NCI-H460 (cell line): ENCODE measurements around the gene TCP11L2. TPM values are rescaled to one million over a fixed set of nuclear protein-coding genes. Genes with fewer than 3 reads are reported as not detected.
A peak's percentile ranks its signal among the peaks of the same experiment; 100 is the strongest.
"Not testable (repeated sequence)": the region's sequence is repeated elsewhere in the genome, so short reads cannot be mapped to it uniquely, and the experiment has no call there.

Experiments
- DNase-seq: peaks from one replicate; pipeline ENCODE4 v3.0.0-alpha.2; 2016; ENCODE audit warnings: low read depth; ENCODE audit errors: extremely low read depth
- total RNA-seq: library from RNA; depleted of rRNA; stranded (reverse); fragments of >200 nt; shearing (Covaris generic); gene quantifications from 2 replicates; pipeline ENCODE4 v1.2.3, GENCODE V29; 2014

TCP11L2 gene
- total RNA-seq, 1 experiment from 2014 or later = 15.8 TPM

DNA sequence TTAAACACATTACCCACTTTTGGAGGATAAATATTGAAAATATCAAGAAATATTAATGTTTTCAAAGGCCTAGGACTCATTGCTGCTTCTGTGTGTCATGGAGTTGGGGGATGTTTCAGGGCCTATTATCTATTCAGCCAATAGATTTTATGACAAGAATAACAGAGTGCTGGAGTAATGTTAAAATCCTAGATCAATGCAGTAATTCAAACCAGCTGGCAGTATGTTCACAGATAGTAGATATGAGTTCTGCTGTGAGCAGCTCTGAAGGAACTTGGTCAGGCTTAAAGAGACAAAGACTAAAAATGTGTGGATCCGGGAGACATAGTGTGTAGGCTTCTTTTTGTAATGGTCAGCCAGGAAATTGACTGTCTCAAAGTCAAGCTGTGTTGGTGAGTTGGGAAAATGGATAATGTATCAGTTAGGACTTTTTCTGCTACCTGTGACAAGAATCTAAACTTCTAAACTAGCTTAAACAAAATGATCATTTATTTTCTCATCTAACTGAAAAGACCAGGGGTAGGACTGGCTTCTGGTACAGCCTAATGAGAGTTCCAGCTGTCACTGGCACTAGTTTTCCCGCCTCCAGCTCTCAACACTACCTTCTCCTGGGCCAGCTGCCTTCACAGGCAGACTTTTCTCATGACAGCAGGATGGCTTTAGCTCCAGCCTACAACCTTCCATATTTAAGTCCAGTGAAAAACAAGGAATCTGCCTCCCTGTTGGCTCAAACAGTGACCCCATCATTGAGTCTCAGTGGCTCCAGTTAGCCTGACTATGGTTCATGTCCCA is 38.7 kb downstream of the TCP11L2 start:
- no peak for DNase-seq

GRCh38 chr12:106342397-106343213 is 40.1 kb downstream of the TCP11L2 start:
- DNase-seq = peak; percentile 33

- DNase-seq = no peak
Observed at GRCh38 chr12:106343214-106343528, 40.6 kb downstream of the TCP11L2 start.

- no peak for DNase-seq
Observed at GRCh38 chr12:106344131-106344530, 41.6 kb downstream of the TCP11L2 start.

- DNase-seq = peak; percentile 81
Observed at GRCh38 chr12:106345746-106346145, 43.2 kb downstream of the TCP11L2 start.

DNA sequence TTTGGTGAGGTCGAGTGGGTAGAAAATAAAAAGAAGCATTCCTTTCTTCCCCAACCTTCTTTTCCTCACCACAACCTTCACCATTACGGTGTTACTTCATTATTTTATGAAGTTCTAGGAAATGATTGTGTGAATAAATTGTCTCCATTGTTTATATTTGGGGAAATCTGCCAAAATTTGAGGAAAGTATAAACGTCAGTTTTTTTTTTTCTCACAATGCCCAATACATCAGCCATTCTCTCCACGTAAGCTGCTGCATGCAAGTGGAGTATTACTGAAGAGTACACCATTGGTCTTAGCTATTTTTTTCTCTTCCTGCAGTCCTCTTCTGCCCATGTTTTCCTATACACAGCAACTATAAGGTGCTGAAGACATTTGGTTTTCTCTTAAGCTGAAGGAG is 45.9 kb downstream of the TCP11L2 start:
- DNase-seq = no peak

GRCh38 chr12:106353175-106353574 is 50.6 kb downstream of the TCP11L2 start:
- DNase-seq = no peak

GRCh38 chr12:106357549-106358395 is 55.2 kb downstream of the TCP11L2 start, which contains the start of gene POLR3B:
Gene POLR3B, plus strand, starts transcription at chr12:106357748. Its CDS starts 132 bp downstream, at chr12:106357880.
- peak; percentile 92 for DNase-seq

DNA sequence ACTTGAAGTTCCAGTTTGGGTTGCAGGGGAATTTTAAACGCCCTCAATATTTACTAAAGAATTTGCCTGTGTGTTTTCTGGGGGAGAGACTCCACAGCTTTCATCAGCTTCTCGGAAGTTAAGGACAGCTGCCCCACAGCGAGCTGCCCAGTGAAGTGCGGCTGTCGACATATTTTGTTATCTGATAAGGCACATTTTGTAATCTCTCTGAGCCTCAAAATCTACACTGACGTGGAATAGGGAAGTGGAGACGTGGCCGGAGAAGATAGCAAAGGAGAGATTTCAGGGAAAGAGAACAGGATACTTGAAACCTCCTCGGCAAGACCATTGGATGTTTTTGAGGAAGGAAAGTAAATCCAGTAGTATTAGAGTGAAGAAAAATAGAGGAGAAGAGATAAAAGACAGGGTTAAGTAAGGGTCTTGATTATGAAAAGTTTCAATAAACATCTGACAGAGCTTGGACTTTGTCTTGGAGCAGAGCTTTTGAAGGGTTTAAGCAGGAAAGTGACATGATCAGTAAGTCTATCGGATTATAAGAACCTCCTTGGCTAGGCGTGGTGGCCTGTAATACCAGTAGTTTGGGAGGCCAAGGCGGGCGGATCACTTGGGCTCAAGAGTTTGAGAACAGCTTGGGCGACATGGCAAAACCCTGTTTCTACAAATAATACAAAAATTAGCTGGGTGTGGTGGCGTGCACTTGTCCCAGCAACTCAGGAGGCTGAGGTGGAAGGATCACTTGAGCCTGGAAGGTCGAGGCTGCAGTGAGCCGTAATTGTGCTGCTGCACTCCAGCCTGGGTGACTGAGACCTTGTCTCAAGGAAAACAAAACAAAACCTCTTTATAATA is 56.1 kb downstream of the TCP11L2 start:
- peak; percentile 27 for DNase-seq

DNA sequence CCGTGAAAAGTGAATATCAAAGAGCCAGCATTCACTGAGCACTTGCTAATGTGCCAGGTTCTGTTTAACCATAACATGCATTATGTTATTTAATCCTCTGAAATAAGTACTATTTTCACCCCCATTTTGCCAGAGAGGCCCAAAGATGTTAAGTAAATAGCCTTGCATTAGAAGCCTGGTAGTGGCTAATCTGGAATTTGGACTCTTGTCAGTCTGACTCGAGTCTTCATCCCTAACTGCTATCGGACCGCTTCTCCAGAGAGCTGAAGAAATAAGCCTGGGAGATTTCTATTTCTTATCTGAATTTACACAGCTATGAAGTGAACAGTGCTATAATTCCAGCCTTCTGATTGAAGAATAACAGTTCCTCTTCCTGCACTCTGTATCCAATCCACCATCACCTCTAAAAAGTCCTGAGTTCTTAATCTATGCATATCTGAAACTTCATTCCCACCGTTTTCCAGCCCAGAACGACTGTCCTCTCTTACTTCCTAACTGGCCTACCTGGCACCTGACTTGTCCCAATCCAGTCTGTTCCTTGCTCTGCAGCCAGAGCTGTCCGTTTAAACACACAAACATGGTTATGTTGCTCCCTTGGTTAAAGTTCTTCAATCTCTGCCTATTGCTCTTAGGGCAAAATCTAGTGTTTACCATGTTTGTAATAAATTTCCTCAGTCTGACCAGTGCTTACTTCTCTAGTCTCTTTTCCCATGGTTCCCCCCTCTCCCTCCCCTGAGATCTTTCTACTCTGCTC is 57.3 kb downstream of the TCP11L2 start:
- no peak for DNase-seq

GRCh38 chr12:106360400-106360994 is 58.0 kb downstream of the TCP11L2 start:
- no peak for DNase-seq

DNA sequence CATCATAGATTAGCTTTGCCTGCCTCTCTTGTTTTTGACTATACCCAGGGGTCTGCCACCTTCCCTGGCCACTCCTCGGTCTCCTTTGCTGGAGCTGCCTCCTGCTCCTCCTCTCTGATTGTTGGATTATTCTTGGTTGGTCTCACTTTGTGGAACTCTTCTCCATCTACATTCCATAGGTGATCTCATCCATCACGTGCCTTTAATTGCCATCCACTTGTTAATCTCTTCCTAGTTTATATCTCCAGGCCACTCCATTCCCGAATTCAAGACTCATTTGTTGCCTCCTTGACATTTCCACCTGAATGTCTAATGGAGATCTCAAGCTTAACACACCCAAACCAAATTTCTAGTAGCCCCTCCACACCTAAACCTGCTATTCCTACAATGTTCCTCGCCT is 60.4 kb downstream of the TCP11L2 start:
- no peak for DNase-seq

GRCh38 chr12:106364261-106364660 is 61.7 kb downstream of the TCP11L2 start:
- no peak for DNase-seq

- peak; percentile 8 for DNase-seq
Observed at GRCh38 chr12:106369624-106370346, 67.3 kb downstream of the TCP11L2 start.

GRCh38 chr12:106378788-106379187 is 76.3 kb downstream of the TCP11L2 start:
- no peak for DNase-seq

- no peak for DNase-seq
Observed at GRCh38 chr12:106380954-106381353, 78.4 kb downstream of the TCP11L2 start.

DNA sequence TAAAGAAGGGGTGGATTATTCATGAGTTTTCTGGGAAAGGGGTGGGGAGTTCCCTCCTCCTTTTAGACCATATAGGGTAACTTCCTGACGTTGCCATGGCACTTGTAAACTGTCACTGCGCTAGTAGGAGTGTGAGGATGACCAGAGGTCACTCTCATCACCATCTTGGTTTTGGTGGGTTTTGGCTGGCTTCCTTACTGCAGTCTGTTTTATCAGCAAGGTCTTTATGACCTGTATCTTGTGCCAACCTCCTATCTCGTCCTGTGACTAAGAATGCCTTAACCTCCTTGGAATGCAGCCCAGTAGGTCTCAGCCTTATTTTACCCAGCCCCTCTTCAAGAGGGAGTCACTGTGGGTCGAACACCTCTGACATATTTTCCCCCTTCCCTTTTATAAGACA is 79.3 kb downstream of the TCP11L2 start:
- DNase-seq = not testable (repeated sequence)

DNA sequence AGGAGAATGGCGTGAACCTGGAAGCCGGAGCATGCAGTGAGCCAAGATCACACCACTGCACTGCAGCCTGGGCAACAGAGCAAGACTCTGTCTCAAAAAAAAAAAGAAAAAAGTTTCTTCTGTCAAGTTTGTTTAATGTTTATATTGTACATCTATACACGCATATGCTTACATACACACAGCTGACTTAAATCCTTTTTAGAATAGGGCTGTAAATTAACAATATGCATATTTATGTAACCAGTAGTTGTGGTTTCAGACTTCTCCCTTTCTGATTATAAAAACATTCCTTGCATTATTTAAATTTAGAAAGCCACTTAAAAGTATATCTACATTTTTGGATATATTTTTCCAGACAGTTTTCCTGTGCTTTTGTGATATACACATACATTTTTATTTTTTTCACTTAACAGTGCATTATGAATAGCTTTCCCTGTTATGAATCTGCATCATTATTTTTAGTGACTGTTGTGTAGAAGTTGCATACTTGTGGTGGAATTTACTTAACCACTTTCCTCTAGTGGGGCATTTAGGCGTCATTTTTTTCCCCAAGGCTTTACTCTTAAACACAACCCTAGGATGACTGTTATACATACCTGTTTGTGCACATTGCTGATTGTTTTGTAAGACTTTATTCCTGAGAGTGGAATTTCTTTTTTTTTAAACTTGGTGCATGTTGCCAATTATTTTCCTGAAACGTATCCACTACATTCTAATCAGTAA is 84.4 kb downstream of the TCP11L2 start:
- no peak for DNase-seq
